ENCODE results near the gene CCDC81.
"Not testable (repeated sequence)": the region's sequence is repeated elsewhere in the genome, so short reads cannot be mapped to it uniquely, and the experiment has no call there.

The CCDC81 gene

GRCh38 chr11:86374586-86374985 is at the start of gene CCDC81:
Gene CCDC81, plus strand, starts transcription at chr11:86374887. Its CDS starts 277 bp downstream, at chr11:86375164.
- DNase-seq (ENCODE audit: low read depth in 2 of 2): no peak

- no peak for DNase-seq (ENCODE audit: low read depth in 2 of 2)
These were observed 39.4 kb upstream of the CCDC81 start for GRCh38 chr11:86335131-86335767.

- no peak for DNase-seq (ENCODE audit: low read depth in 2 of 2)
These were observed 37.5 kb upstream of the CCDC81 start for GRCh38 chr11:86337227-86337626.

- no peak for DNase-seq (ENCODE audit: low read depth in 2 of 2)
These were observed 33.3 kb upstream of the CCDC81 start for GRCh38 chr11:86341382-86341781.

GRCh38 chr11:86346513-86346912 is 28.2 kb upstream of the CCDC81 start:
- DNase-seq (ENCODE audit: low read depth in 2 of 2): no peak

- no peak for DNase-seq (ENCODE audit: low read depth in 2 of 2)
These were observed 19.4 kb upstream of the CCDC81 start for GRCh38 chr11:86355256-86355655.

GRCh38 chr11:86357412-86357811 is 17.3 kb upstream of the CCDC81 start:
- DNase-seq (ENCODE audit: low read depth in 2 of 2): not testable (repeated sequence)

- DNase-seq (ENCODE audit: low read depth in 2 of 2): no peak
These were observed 16.0 kb upstream of the CCDC81 start for GRCh38 chr11:86358720-86359119.

- peak; percentile 9 to 15 for DNase-seq (ENCODE audit: low read depth in 2 of 2)
These were observed 13.8 kb upstream of the CCDC81 start for GRCh38 chr11:86360775-86361395.

GRCh38 chr11:86363424-86363823 is 11.3 kb upstream of the CCDC81 start:
- DNase-seq (ENCODE audit: low read depth in 2 of 2): no peak

GRCh38 chr11:86365546-86365945 is 9.1 kb upstream of the CCDC81 start:
- peak in 1 of 2 experiments; percentile 9 for DNase-seq (ENCODE audit: low read depth in 2 of 2)

- DNase-seq (ENCODE audit: low read depth in 2 of 2): no peak
These were observed 5.0 kb upstream of the CCDC81 start for GRCh38 chr11:86369668-86370067.

- DNase-seq (ENCODE audit: low read depth in 2 of 2): no peak
These were observed 4.5 kb upstream of the CCDC81 start for GRCh38 chr11:86370171-86370570.

- DNase-seq (ENCODE audit: low read depth in 2 of 2): no peak
These were observed 3.6 kb upstream of the CCDC81 start for GRCh38 chr11:86370922-86371594.

GRCh38 chr11:86372041-86372440 is 2.6 kb upstream of the CCDC81 start:
- no peak for DNase-seq (ENCODE audit: low read depth in 2 of 2)

- no peak for DNase-seq (ENCODE audit: low read depth in 2 of 2)
These were observed 2.1 kb upstream of the CCDC81 start for GRCh38 chr11:86372586-86372985.

- no peak for DNase-seq (ENCODE audit: low read depth in 2 of 2)
These were observed 618 bp upstream of the CCDC81 start for GRCh38 chr11:86374069-86374468.

- no peak for DNase-seq (ENCODE audit: low read depth in 2 of 2)
These were observed 3.3 kb downstream of the CCDC81 start for GRCh38 chr11:86377972-86378371.

- DNase-seq (ENCODE audit: low read depth in 2 of 2): no peak
These were observed 5.8 kb downstream of the CCDC81 start for GRCh38 chr11:86380295-86381059.

- DNase-seq (ENCODE audit: low read depth in 2 of 2): peak; percentile 41 to 42
These were observed 8.6 kb downstream of the CCDC81 start for GRCh38 chr11:86383041-86383955.

GRCh38 chr11:86386283-86386682 is 11.6 kb downstream of the CCDC81 start:
- no peak for DNase-seq (ENCODE audit: low read depth in 2 of 2)
